Suprapubic skin (tissue), 4 donors: ENCODE measurements around the gene STK10. TPM values are rescaled to one million over a fixed set of nuclear protein-coding genes. Genes with fewer than 3 reads are reported as not detected.
A peak's percentile ranks its signal among the peaks of the same experiment; 100 is the strongest.

Experiments
- DNase-seq, 2 donors: peaks; one replicate each; pipeline ENCODE4 v3.0.0-alpha.2; 2019; ENCODE audit warnings: low spot score in 2 of 2
- H3K27ac ChIP-seq: fragments of 200-600 bp; sonication (generic); one replicate; pipeline ENCODE4 v1.5.1; 2019
- H3K27me3 ChIP-seq: fragments of 200-600 bp; sonication (generic); one replicate; pipeline ENCODE4 v1.5.1; 2019
- H3K36me3 ChIP-seq: fragments of 200-600 bp; sonication (generic); one replicate; pipeline ENCODE4 v1.5.1; 2019
- H3K4me1 ChIP-seq: fragments of 200-600 bp; sonication (generic); one replicate; pipeline ENCODE4 v1.5.1; 2019
- H3K4me3 ChIP-seq: fragments of 200-600 bp; sonication (generic); one replicate; pipeline ENCODE4 v1.5.1; 2019; ENCODE audit warnings: mild to moderate bottlenecking
- H3K9me3 ChIP-seq: fragments of 200-600 bp; sonication (generic); one replicate; pipeline ENCODE4 v1.5.1; 2019
- EP300 ChIP-seq: sonication (generic); formaldehyde crosslinking; IDR thresholded peaks from one replicate; pipeline ENCODE4 v1.6.1; 2017; ENCODE audit warnings: antibody characterized with exemption
- POLR2A ChIP-seq, 2 donors: fragments of 450-650 bp; IDR thresholded peaks; one replicate each; pipeline ENCODE4 v1.6.1; 2017; ENCODE audit warnings: antibody characterized with exemption in 2 of 2, mild to moderate bottlenecking in 2 of 2, moderate library complexity in 2 of 2
- POLR2AphosphoS5 ChIP-seq, 3 donors: sonication (generic); formaldehyde crosslinking; IDR thresholded peaks; one replicate each; pipeline ENCODE4 v1.6.1; 2017; ENCODE audit warnings: antibody characterized with exemption in 3 of 3
- WGBS: methylation state at CpG from one replicate; pipeline ENCODE4 v1.1.5; 2018; 5-methylcytosine and 5-hydroxymethylcytosine counted together
- total RNA-seq, 4 donors: library from RNA; depleted of rRNA; stranded (reverse); fragments of >200 nt; gene quantifications; one replicate each; pipeline ENCODE4 v1.1.0, GENCODE V29; 2016
- TF ChIP-seq, protein P1 (sequence below), 2 donors: fragments of 200-600 bp in 1 of 2; fragments of 450-650 bp in 1 of 2; sonication (generic) in 1 of 2; IDR thresholded peaks; one replicate each; pipeline ENCODE4 v1.5.1; 2016 to 2019; ENCODE audit warnings: antibody characterized with exemption in 2 of 2, mild to moderate bottlenecking in 1 of 2, moderate library complexity in 1 of 2

STK10 gene
- total RNA-seq, 4 donors from 2014 or later: 29.0 to 49.6 (median 36.9) TPM

DNA sequence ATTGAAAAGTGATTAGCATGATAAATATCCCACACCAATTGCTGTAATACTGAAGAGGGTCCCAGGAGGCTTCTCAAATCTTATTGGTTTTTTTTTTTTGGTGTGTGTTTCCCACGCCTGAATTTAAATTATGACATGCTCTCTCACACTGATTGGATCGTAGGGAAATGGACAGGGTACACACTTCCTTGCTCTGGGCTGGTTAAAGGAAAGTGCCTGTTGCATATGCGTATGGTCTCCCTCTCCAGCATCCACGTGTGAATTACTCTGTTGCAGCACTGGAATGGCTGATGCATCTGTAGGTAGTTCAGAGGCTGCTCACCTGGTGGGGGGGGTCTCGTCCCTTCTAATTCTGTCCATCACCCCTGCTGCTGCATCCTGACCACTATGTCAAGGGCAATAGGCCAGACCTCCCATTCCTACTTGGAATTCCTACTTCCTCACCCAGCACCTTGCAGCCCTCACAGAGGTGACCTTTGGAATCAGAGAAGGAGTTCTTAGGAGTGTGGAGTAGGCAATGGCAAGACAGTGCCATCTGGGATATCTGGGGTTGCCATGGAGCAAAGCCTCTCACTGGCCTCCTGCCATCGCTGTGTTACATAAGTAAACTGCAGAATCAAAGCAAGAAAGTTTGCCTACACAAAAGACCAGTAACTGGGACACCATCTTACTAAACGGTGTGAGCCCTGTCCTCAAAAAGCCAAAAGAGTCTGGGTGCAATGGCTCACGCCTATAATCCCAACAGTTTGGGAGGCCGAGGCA lies 110.2 kb downstream of the STK10 start:
- Histone ChIP-seq H3K4me1 (peaks cover 17% of the 10 kb centered on the region), H3K27me3 (no peaks in the 10 kb centered on the region), H3K9me3 (no peaks in the 10 kb centered on the region), H3K4me3 (no peak overlapping the region), H3K36me3 (peaks cover 28% of the 10 kb centered on the region), H3K27ac (no peak overlapping the region)
- WGBS: 78% methylated on average over 9 of the region's 9 CpGs
- TF ChIP-seq POLR2AphosphoS5 (IDR thresholded peaks at IDR 0.05) (no peak), POLR2A (IDR thresholded peaks at IDR 0.05) (no peak), EP300 (no peak)
- TF ChIP-seq, protein P1, sequence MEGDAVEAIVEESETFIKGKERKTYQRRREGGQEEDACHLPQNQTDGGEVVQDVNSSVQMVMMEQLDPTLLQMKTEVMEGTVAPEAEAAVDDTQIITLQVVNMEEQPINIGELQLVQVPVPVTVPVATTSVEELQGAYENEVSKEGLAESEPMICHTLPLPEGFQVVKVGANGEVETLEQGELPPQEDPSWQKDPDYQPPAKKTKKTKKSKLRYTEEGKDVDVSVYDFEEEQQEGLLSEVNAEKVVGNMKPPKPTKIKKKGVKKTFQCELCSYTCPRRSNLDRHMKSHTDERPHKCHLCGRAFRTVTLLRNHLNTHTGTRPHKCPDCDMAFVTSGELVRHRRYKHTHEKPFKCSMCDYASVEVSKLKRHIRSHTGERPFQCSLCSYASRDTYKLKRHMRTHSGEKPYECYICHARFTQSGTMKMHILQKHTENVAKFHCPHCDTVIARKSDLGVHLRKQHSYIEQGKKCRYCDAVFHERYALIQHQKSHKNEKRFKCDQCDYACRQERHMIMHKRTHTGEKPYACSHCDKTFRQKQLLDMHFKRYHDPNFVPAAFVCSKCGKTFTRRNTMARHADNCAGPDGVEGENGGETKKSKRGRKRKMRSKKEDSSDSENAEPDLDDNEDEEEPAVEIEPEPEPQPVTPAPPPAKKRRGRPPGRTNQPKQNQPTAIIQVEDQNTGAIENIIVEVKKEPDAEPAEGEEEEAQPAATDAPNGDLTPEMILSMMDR (IDR thresholded peaks at IDR 0.05): no peak
- peak in 1 of 2 donors; percentile 58 for DNase-seq

DNA sequence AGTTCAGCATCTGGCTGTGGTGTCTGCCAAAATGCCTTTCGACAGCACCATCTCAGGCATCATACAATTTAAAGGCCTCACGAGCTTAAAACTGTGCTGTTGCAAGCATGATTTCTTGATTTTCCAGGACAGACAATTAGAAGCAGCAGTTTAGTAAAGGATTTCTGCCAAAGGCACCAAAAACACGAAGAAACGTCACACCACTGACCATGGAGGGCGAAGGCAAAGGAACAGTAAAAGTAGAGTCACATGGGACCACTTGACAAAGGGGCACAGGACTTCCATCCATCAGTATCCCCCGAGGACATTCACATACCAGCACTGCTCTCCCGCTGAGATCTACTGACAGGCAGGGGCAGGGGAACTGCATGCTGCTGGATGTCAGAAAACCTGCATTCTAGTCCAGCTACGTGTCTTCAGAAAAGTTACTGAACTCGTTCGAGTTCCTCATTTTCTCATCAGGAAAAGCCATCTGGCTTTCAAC lies 111.2 kb downstream of the STK10 start:
- DNase-seq: peak in 1 of 2 donors; percentile 53
- TF ChIP-seq POLR2AphosphoS5 (IDR thresholded peaks at IDR 0.05) (no peak), POLR2A (IDR thresholded peaks at IDR 0.05) (no peak), EP300 (no peak)
- TF ChIP-seq, protein P1 (IDR thresholded peaks at IDR 0.05): no peak
- no peak overlapping the region for H3K27ac ChIP-seq
- H3K4me1 ChIP-seq: peaks cover 17% of the 10 kb centered on the region
- no peaks in the 10 kb centered on the region for H3K27me3 ChIP-seq
- WGBS: 27% methylated on average over 10 of the region's 10 CpGs
- no peaks in the 10 kb centered on the region for H3K9me3 ChIP-seq
- no peak overlapping the region for H3K4me3 ChIP-seq
- H3K36me3 ChIP-seq: peaks cover 17% of the 10 kb centered on the region

DNA sequence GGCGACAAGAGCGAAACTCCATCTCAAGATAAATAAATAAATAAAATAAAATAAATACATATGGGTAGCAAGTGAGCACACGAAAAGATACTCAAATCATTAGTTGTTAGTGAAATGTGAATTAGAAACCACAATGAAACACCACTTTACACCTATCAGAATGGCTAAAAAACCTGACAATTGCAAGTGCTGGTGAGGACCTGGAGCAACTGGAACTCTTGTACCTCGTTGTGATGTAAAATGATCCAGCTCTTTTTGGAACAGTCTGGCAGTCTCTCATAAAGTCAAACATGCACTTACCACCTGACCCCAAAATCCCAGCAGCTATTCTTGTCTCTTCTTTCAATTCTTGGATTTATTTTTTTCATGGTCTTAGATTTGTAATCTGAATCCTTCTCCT lies 112.4 kb downstream of the STK10 start:
- DNase-seq: no peak
- Histone ChIP-seq H3K4me1 (peaks cover 17% of the 10 kb centered on the region), H3K4me3 (no peak overlapping the region), H3K27me3 (no peaks in the 10 kb centered on the region), H3K9me3 (no peaks in the 10 kb centered on the region), H3K36me3 (peaks cover 12% of the 10 kb centered on the region), H3K27ac (no peak overlapping the region)
- WGBS: 98% methylated on average over 4 of the region's 4 CpGs
- TF ChIP-seq POLR2AphosphoS5 (IDR thresholded peaks at IDR 0.05) (no peak), EP300 (no peak), POLR2A (IDR thresholded peaks at IDR 0.05) (no peak)
- TF ChIP-seq, protein P1 (IDR thresholded peaks at IDR 0.05): no peak

DNA sequence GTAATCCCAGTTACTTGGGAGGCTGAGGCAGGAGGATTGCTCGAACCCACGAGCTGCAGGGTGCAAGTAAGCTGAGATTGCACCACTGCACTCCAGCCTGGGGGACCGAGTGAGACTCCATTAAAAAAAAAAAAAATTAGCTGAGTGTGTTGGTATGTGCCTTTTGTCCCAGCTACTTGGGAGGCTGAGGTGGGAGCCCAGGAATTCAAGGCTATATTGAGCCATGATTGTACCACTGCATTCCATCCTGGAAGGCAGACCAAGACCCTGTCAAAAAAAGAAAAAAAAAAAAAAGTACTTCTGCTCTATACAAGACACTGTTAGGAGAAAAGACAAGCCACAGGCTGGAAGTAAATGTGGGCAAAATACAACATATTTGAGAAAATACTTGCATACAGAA lies 113.1 kb downstream of the STK10 start:
- 82% methylated on average over 3 of the region's 3 CpGs for WGBS
- peaks cover 17% of the 10 kb centered on the region for H3K4me1 ChIP-seq
- no peak for DNase-seq
- H3K4me3 ChIP-seq: no peak overlapping the region
- no peaks in the 10 kb centered on the region for H3K9me3 ChIP-seq
- H3K27me3 ChIP-seq: no peaks in the 10 kb centered on the region
- peaks cover 12% of the 10 kb centered on the region for H3K36me3 ChIP-seq
- TF ChIP-seq, protein P1 (IDR thresholded peaks at IDR 0.05): no peak
- TF ChIP-seq POLR2AphosphoS5 (IDR thresholded peaks at IDR 0.05) (no peak), EP300 (no peak), POLR2A (IDR thresholded peaks at IDR 0.05) (no peak)
- no peak overlapping the region for H3K27ac ChIP-seq

DNA sequence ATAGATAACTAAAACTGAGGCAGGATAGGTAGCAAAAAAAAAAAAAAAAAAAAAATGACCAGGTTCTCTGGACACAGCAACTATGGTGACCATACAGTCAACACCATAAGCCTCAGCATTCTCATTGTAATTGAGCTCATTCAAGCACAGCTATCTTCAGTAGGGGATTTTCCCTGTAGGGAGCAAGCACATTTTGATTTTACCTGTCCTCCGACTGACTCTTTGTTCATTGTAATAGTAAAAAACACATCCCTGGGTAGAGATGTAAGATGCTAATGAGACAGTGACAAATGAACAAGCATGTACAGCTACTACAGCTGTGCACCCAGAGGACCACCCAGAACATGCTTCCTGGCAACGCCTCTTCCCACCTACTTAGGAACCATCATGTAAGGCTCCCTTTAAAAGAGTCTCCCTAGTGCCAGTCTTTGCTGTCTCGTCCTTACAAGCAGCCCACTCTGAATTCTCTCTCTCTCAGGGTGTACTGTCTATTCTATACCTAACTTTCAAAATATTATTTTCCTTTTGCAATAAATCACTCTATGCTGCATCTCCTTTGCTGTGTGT lies 116.6 kb downstream of the STK10 start:
- peaks cover 12% of the 10 kb centered on the region for H3K36me3 ChIP-seq
- no peak overlapping the region for H3K27ac ChIP-seq
- TF ChIP-seq POLR2A (IDR thresholded peaks at IDR 0.05): no peak
- TF ChIP-seq POLR2AphosphoS5 (IDR thresholded peaks at IDR 0.05): no peak
- TF ChIP-seq EP300: no peak
- TF ChIP-seq, protein P1 (IDR thresholded peaks at IDR 0.05): no peak
- H3K27me3 ChIP-seq: no peaks in the 10 kb centered on the region
- no peak for DNase-seq
- H3K4me1 ChIP-seq: peaks cover under 1% of the 10 kb centered on the region
- H3K9me3 ChIP-seq: no peaks in the 10 kb centered on the region
- 76% methylated on average over 3 of the region's 3 CpGs for WGBS
- no peak overlapping the region for H3K4me3 ChIP-seq
